ENCODE results near the gene PRKCE. TPM values are rescaled to one million over a fixed set of nuclear protein-coding genes. Genes with fewer than 3 reads are reported as not detected.

PRKCE gene
- total RNA-seq, 2 donors from 2014 or later: 5.8 to 18.1 TPM

GRCh38 chr2:45675263-45675812 is 23.9 kb downstream of the PRKCE start:
- H3K9me3 ChIP-seq: no peaks in the 10 kb centered on the region
- H3K36me3 ChIP-seq: no peaks in the 10 kb centered on the region
- H3K27ac ChIP-seq: no peak overlapping the region
- ATAC-seq (ENCODE audit: insufficient number of reproducible peaks, low FRiP score, low read depth) (no peak), DNase-seq (ENCODE audit: low spot score) (no peak)
- peaks cover 0 to 17% of the 10 kb centered on the region in 2 donors for H3K4me1 ChIP-seq (ENCODE audit: control insufficient read depth in 1 of 2, low read depth in 2 of 2)
- H3K27me3 ChIP-seq (replicated peaks; ENCODE audit: insufficient read depth): no peaks in the 10 kb centered on the region
- no peak overlapping the region for H3K4me3 ChIP-seq
- no peak for TF ChIP-seq CTCF (IDR thresholded peaks at IDR 0.05)

DNA sequence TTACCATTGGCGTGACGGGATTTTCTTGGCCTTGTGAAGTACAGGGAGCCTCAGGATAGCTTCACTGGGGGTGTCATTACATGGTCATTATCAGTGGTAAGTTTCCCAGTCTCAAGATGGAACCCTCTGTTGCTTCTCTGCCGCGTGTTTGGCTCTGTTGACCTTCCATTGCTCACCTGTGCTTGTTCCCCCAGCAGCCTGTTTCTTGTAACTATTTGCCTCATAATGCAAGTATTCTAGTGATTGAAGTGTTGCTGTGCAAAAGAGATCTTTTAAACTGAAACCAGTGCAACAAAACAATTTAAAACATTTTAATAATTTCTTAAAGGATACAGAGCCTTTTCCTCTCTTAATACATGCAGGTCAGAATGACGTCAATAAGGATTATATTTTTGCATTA is 24.6 kb downstream of the PRKCE start:
- Histone ChIP-seq H3K27ac (no peak overlapping the region), H3K36me3 (no peaks in the 10 kb centered on the region), H3K27me3 (replicated peaks; ENCODE audit: insufficient read depth) (no peaks in the 10 kb centered on the region), H3K4me1 (ENCODE audit: control insufficient read depth in 1 of 2, low read depth in 2 of 2) (peaks cover 0 to 17% of the 10 kb centered on the region in 2 donors), H3K9me3 (no peaks in the 10 kb centered on the region), H3K4me3 (no peak overlapping the region)
- TF ChIP-seq CTCF (IDR thresholded peaks at IDR 0.05): no peak
- DNase-seq (ENCODE audit: low spot score) (no peak), ATAC-seq (ENCODE audit: insufficient number of reproducible peaks, low FRiP score, low read depth) (no peak)

- Histone ChIP-seq H3K27ac (no peak overlapping the region), H3K4me3 (no peak overlapping the region), H3K9me3 (no peaks in the 10 kb centered on the region), H3K27me3 (replicated peaks; ENCODE audit: insufficient read depth) (no peaks in the 10 kb centered on the region), H3K36me3 (no peaks in the 10 kb centered on the region), H3K4me1 (ENCODE audit: control insufficient read depth in 1 of 2, low read depth in 2 of 2) (peaks cover 0 to 33% of the 10 kb centered on the region in 2 donors)
- no peak for TF ChIP-seq CTCF (IDR thresholded peaks at IDR 0.05)
- ATAC-seq (ENCODE audit: insufficient number of reproducible peaks, low FRiP score, low read depth) (no peak), DNase-seq (ENCODE audit: low spot score) (no peak)
Measured at GRCh38 chr2:45678791-45679348, 27.4 kb downstream of the PRKCE start.

DNA sequence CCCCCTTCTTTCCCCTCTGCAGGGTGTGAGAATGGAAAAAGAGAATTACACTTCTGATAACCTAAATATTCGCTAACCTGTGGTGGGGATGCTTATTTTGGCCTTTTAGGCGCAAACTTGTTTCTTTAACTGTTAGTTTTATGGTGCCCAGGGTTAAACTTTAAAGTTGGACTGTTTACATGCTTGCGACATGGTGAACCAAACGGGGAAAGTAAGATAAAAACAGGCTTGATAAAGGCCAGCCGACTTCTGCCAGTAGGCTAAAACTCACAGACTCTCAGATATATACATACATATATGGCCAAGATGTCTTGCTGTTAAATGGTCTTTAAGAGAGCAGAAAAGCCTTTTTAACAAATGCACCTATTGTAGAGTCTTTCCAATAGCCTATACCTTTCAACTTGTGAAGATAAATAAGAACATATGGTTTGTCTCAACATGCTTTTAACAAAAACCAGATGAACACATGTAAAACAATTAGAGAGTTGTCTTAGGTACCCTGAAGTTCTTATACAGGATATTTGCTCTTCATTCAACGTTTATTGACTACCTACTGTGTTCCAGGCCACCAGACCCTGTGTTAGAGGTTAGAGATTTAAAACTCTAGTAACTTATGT is 29.0 kb downstream of the PRKCE start:
- H3K4me3 ChIP-seq: no peak overlapping the region
- ATAC-seq (ENCODE audit: insufficient number of reproducible peaks, low FRiP score, low read depth): no peak
- no peak overlapping the region for H3K27ac ChIP-seq

More for the DNA sequence above, 29.0 kb downstream of the PRKCE start:
- no peak for TF ChIP-seq CTCF (IDR thresholded peaks at IDR 0.05)
- H3K27me3 ChIP-seq (replicated peaks; ENCODE audit: insufficient read depth): no peaks in the 10 kb centered on the region
- H3K4me1 ChIP-seq (ENCODE audit: control insufficient read depth in 1 of 2, low read depth in 2 of 2): peaks cover 0 to 19% of the 10 kb centered on the region in 2 donors
- no peak for DNase-seq (ENCODE audit: low spot score)
- no peaks in the 10 kb centered on the region for H3K9me3 ChIP-seq
- no peaks in the 10 kb centered on the region for H3K36me3 ChIP-seq
